Lower leg skin (tissue), 4 donors: ENCODE data around the gene C4orf50. TPM values are rescaled to one million over a fixed set of nuclear protein-coding genes. Genes with fewer than 3 reads are reported as not detected.

ENCODE experiments used
- DNase-seq, 2 donors: peaks; one replicate each; pipeline ENCODE4 v3.0.0-alpha.2; 2019; ENCODE audit warnings: low spot score in 2 of 2
- H3K4me3 ChIP-seq: fragments of 200-600 bp; sonication (generic); 2 replicates; pipeline ENCODE4 v1.5.1; 2017; ENCODE audit warnings: mild to moderate bottlenecking, low read depth; ENCODE audit not compliant: poor library complexity, severe bottlenecking
- POLR2A ChIP-seq, 2 donors: fragments of 450-650 bp; IDR thresholded peaks; one replicate each; pipeline ENCODE4 v1.6.1; 2016 to 2017; ENCODE audit warnings: antibody characterized with exemption in 2 of 2, mild to moderate bottlenecking in 1 of 2, moderate library complexity in 1 of 2
- WGBS, 2 donors: methylation state at CpG; one replicate each; pipeline ENCODE4 v1.1.5; 2018; 5-methylcytosine and 5-hydroxymethylcytosine counted together
- intact Hi-C: fragments of 100-400 bp; cut with DNase I; formaldehyde crosslinking; loops from one replicate; pipeline ENCODE4 v1.15.0; 2023; ENCODE audit warnings: low total_unique reads
- total RNA-seq, 4 donors: library from RNA; depleted of rRNA; stranded (reverse); fragments of >200 nt; gene quantifications; one replicate each; pipeline ENCODE4 v1.1.0, GENCODE V29; 2016
- TF ChIP-seq, protein P1 (sequence below), 3 donors: fragments of 450-650 bp; IDR thresholded peaks; one replicate each; pipeline ENCODE4 v1.5.1; 2016; ENCODE audit warnings: antibody characterized with exemption in 3 of 3, mild to moderate bottlenecking in 3 of 3, moderate library complexity in 2 of 3

The C4orf50 gene
- total RNA-seq, 4 donors from 2014 or later: not detected

DNA sequence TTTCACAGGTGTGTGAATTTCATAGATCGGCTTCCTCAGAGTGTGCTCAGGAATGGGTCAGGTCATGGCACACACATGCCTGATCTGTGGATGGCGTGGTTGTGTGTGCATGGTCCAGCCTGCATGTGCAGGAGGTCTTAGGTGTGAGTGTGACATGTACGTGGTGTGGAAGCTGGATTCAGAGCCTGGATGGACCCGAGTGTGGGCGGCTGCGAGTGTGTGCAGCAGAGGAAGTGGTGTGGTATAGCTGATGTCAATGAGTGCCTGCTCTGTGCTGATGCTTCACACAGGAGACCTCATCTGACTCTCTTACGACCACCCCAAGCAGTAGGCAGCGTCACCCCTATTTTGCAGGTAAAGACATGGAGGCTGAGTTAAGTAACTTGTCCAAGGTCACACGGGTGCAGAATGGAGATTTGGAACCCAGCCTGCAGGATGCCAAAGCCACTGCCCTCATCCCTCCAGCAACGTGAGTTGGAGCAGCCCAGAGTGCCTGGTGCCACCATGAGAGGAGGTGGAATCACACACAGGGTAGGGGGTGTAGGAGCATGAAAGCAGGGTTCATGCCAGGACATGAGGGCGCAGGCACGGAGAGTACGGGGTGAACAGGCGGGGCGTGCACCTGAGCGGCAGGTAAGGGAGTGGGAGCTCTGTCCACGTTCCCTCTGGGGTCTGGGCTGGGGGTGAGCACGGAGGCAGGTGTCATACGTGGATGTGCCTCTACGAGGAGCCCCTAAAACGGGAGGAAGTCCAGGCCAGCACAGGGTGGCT lies 24.2 kb upstream of the C4orf50 start:
- intact Hi-C loops: no loop called here
- no peak overlapping the region for H3K4me3 ChIP-seq
- 76 to 78% methylated on average over 21 of the region's 21 CpGs for WGBS, 2 donors
- TF ChIP-seq POLR2A (IDR thresholded peaks at IDR 0.05): no peak
- TF ChIP-seq, protein P1, sequence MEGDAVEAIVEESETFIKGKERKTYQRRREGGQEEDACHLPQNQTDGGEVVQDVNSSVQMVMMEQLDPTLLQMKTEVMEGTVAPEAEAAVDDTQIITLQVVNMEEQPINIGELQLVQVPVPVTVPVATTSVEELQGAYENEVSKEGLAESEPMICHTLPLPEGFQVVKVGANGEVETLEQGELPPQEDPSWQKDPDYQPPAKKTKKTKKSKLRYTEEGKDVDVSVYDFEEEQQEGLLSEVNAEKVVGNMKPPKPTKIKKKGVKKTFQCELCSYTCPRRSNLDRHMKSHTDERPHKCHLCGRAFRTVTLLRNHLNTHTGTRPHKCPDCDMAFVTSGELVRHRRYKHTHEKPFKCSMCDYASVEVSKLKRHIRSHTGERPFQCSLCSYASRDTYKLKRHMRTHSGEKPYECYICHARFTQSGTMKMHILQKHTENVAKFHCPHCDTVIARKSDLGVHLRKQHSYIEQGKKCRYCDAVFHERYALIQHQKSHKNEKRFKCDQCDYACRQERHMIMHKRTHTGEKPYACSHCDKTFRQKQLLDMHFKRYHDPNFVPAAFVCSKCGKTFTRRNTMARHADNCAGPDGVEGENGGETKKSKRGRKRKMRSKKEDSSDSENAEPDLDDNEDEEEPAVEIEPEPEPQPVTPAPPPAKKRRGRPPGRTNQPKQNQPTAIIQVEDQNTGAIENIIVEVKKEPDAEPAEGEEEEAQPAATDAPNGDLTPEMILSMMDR (IDR thresholded peaks at IDR 0.05): no peak
- no peak for DNase-seq

DNA sequence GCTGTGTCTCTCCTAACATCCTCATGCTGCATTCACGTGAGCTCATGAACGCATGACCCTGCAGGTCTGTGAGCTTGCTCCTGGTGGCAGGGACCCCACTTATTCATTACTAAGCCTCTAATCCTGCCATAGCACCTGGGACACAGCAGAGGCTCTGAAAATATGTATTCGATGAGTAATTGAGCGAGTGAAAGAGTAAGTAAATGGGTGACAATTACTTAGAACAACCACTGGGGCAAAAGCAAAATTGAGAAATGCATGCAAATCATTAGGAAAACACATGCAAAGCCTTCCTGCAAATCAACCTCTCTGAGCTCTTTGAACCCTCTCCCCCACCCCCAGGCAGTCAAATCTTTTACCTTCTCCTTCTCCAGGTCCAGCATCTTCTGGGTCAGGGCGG lies 23.6 kb upstream of the C4orf50 start:
- DNase-seq: no peak
- TF ChIP-seq, protein P1 (IDR thresholded peaks at IDR 0.05): no peak
- TF ChIP-seq POLR2A (IDR thresholded peaks at IDR 0.05): no peak
- 83 to 86% methylated on average over 5 of the region's 5 CpGs for WGBS, 2 donors
- no peak overlapping the region for H3K4me3 ChIP-seq
- intact Hi-C loops: no loop called here

DNA sequence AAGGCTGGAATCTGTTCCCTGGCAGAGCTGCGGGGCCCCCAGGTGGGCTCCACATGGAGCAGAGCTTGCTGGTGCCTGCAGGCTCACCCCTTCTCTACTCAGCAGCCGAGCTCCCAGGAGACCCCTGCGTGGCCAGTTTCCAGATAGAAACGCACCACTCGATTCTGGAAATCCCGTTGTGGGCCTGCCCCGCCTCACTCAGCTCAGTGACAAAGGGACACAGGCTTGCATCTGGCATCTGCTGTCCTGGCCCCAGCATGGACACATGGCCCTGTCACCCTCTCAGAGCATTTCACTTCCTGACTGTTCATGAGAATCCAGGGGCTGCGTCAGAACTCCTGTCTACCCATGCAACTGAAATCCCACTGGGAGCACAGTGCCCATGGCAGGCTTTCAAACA lies 20.5 kb upstream of the C4orf50 start:
- DNase-seq: no peak
- 65 to 80% methylated on average over 2 to 8 of the region's 8 CpGs for WGBS, 2 donors
- H3K4me3 ChIP-seq: no peak overlapping the region
- intact Hi-C loops: no loop called here
- TF ChIP-seq POLR2A (IDR thresholded peaks at IDR 0.05): no peak
- TF ChIP-seq, protein P1 (IDR thresholded peaks at IDR 0.05): no peak

DNA sequence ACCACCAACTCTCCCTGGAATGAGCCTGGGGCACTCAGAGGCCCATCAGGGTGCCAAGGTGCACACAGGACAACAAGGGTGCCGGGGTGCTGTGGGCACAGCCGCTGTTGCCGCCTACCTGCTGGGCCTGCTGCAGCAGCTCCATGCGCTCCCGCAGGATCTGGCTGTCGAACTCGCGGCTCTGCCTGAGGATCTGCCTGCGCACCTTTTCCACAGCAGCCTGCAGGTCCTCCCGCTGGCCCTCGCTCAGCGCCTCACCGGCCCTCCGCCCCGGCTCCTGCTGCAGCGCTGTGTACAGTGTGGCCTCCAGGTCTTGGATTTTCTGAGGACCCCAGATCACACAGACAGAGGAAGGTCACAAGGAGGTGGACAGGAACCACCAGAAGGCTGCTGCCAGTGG lies 17.6 kb upstream of the C4orf50 start:
- WGBS, 2 donors: 91% methylated on average over 16 of the region's 16 CpGs
- DNase-seq: no peak
- intact Hi-C loops: no loop called here
- H3K4me3 ChIP-seq: no peak overlapping the region
- TF ChIP-seq, protein P1 (IDR thresholded peaks at IDR 0.05): no peak
- no peak for TF ChIP-seq POLR2A (IDR thresholded peaks at IDR 0.05)

DNA sequence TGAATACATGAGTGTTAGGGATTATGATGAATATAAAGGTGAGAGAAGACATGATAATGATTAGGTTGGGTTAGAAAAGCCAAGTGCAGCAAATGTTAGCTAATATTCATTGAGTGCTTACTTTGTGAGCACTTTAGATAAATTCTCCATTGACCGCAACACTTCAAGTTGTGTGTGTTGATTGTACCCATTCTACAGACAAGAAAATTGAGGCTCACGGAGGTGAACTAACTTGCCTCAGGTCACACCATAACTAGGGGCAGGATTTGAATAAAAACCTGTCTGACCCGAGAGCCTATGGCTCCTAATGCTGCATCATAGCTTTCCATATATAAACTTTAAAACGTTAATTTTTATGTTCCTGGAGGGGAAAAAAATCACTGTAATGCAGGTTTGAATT lies 15.2 kb upstream of the C4orf50 start:
- DNase-seq: no peak
- intact Hi-C loops: no loop called here
- H3K4me3 ChIP-seq: peak overlapping the region; percentile 8
- TF ChIP-seq, protein P1 (IDR thresholded peaks at IDR 0.05): no peak
- no peak for TF ChIP-seq POLR2A (IDR thresholded peaks at IDR 0.05)
- 76 to 81% methylated on average over 4 of the region's 4 CpGs for WGBS, 2 donors
